HuH-7 (cell line): Measurements from ENCODE around the gene HS6ST2.
A peak's percentile ranks its signal among the peaks of the same experiment; 100 is the strongest.

Experiments used
- DNase-seq: peaks from one replicate; pipeline ENCODE4 v3.0.0; 2011; ENCODE audit warnings: low spot score

The HS6ST2 gene

DNA sequence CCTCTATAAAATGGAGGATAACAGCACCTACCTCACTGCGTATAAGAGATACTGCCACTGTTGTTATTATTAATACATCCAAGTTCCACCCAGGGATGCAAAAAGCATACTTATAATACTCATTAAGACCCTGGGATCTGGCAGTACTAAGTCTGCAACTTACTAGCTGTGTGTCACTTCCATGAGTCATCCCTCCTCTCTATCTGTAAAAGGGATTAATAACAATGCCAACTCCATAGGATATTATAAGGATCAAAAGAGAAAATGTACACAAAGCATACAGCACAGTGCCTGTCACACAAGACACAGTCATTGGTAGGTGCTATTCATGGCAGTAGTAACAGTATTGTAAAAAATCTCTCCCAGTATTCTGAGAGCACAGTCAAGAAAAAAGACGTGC is 216.7 kb downstream of the HS6ST2 start:
- no peak for DNase-seq

DNA sequence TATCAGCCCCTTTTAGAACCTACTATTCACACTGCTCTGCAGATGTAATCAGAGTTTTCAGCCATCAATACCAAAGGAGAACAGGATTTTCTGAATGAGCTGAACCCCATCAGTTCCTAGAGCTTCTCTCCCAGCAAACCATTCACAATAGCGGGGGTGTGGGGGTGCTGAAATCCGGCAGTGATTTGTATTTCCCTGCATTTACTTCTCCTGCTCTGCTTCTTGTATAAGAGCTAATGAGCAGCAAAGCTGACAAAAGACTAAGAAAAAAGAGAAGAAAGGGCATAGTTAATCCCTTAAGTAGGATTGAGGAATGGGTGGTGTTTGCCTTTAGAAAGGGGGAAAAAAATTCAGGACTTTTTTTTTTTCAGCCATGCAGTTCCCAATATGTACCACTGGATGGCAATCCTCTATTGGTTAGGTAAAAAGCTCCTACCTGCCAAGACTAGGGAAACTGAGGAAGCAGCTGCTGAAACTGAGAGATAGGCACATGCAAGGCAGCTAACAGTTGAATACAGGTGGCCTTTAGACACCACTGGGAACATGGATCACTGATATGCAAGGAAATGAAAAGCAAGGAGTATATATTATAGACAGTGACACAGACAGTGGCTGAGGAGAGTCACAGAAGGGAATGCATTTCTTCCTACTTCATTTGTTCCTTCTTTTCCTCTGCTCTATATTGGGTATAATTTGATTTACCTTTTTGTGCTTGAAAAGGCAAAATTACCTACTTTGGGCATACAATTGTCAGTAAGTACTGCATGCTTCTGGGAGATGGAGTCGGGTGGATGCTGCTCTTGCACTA is 217.9 kb downstream of the HS6ST2 start:
- DNase-seq, result no peak

DNA sequence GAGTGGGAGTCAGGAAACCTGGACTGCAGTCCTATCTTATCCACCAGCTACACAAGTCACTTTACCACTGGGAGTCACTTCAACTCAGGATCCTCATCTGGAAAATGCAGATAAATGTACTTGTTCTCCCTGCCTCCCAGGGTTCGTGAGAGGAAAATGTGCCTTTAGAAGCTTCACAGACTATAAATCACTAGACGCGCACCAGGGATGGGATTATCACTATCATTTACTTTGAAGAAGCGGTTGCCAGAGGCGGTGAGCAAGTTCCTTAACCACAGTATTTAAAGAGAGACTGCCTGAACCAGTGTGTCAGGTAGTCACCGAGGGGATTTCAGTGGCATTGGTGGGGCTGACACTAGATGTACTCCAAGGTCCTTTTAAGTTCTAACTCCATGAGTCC is 219.5 kb downstream of the HS6ST2 start:
- DNase-seq, result no peak

DNA sequence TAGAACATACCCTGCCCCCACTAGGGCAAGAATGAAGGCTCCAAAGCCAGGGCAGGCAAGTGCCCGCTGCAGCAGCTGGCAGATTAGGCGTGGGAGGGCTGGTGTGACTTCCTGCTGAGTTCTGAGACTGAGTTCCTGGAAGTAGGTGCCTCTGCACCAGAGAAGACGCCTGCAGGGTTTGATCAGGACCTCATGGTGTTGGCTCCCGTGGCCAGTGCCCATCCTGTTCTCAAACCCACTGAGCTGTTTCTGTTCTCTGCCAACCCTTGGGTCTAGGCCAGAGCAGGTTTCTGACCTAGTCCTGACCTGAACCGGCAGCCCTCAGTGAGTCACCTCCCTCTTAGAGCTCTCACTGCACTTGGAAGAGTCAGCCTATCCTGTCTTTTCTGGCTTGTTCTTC is 220.7 kb downstream of the HS6ST2 start:
- no peak for DNase-seq

DNA sequence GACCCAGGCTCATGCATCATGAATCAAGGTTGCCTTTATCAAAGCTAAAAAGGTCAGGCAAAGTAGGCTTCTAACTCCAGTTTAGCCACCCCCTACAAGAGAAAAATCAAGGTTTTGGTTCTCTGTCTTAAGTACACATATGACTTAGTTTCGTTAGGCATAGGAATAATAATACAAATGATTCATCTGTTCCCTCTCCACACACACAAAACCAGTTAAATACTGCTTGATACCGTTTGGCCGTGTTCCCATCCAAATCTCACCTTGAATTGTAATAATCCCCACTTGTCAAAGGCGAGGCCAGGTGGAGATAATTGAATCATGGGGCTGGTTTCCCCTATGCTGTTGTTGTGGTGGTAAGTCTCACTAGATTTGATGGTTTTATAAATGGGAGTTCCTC is 226.2 kb downstream of the HS6ST2 start:
- DNase-seq, result no peak

DNA sequence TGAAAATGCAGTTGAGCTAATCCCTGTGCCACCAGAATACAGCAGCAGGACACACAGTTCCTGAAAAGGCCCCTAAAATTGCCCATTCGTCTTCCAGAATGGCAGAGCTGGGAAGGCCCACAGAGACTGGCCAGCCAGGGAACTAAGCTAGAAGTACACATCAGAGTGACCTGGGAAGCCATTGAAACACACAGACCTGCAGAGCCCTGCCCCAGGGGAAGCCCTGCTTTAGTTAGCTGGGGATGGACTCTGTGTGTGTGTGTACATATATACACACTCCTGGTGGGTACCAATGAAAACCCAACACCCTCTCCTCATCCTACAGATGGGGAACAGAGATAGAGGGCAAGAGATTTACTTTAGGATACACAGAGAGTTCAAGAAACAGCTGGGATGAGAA is 227.7 kb downstream of the HS6ST2 start:
- DNase-seq, result no peak

DNA sequence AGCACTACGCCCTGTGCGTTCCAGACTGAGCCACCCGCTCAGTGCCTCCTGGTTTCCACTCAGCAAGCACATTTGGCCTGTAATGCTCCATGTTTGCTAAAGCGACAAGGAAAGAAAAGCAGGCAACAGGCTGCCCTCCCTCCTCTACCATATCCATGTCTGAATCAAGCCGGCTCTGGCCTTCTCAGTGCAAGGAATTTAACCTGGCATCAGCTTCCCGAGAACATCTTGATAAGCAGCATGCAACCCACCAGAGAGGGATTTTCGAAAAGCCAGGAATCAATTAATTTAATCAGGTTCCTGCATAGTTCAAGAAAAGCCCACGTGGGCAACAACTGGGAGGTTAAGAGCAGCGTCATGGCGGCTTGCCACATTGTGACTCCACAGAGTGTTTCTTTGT is 228.2 kb downstream of the HS6ST2 start:
- DNase-seq, result no peak

DNA sequence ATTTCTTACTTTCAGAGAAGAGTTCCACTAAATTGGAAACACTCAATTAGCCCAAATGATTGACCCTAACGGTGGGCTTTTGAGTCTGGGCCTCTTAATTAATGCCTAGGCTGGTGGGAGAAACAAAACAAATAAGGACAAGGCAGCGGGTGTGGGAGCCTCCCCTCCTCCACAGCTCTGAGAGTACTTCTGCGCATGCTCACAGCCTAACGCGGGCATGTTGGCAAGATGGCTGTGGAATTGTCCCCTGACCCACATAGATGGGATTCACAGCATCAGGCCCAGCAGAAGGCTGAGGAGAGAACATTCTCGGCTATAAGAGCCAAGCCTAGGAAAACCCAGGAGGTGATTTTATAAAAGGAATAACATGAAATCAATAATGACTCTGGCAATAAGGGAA is 230.1 kb downstream of the HS6ST2 start:
- no peak for DNase-seq

DNA sequence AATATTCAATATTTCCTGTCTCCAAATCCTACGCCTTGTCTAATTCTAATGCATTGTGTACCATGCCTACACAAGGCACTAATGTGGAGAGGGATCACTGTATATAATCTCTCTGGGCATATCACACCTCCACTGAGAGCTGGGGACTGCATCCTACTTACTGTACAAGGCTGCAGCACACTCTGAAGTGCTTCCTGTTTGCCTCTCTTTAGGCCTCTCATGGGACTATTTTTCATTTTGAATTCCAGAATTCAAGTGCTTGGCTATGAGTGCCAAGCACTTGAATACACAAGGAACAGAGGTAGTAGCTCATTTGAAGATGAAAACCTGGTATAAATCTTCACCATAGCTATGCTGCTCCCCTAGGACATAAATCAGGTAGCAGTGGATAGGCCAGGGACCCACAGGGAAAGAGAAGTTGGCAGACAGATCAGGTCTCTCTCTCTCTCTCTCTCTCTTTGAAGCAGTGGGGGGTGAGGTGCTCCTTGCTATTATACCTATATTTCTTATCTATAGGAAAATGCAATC is 239.9 kb downstream of the HS6ST2 start:
- DNase-seq, result no peak

DNA sequence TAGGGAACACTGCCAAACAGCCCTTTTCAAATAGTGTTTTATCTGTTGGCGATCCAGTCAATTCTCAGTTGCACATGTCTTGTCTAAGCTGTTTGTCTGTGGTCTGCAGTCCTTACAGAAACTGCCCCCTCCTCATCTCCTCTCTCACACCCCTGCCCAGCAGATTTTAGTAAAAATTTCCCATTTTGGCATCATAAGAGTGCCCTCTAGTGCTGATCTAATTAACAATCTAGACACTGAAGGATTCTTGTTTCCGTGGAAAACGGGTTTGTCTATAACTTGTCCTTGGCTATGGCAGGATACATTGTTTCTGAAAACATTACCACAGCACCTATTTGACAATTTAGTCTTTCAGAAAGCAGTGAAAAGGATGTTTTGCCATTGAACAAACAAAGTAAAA is 242.4 kb downstream of the HS6ST2 start:
- peak; percentile 4 for DNase-seq

DNA sequence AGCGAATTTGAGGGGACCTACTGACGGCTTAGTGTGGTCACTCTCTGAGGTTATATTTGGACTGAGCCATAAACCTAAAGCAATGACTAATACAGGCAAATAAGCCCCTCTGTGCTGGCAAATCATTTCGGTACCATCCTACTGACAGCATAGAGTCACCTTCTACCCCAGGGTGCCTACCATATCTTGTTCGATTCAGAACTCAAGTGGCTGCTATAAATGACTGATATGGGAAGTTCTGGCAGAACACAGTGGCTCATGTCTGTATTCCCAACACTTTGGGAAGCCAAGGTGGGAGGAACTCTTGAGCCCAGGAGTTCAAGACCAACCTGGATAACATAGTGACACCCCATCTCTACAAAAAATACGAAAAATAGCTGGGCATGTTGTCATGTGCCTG is 243.5 kb downstream of the HS6ST2 start:
- DNase-seq, result no peak

DNA sequence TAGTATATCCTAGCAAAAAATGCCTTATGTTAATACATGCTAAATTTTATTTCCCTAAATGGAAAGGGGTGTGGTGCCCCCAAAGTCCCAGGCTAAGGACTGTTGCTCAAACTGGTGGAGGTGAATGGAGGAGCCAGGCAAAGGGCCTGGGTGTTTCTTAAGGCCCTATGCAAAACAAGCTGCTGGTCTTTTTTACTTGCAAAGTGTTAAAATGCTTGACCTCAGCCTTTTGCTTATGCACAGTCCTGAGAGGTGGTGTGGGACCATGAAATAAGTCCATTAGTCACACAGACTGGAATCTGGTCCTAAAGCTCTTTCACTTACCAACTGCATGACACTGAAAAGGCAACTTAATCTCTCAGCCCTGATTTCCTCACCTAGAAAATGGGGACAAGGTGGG is 246.1 kb downstream of the HS6ST2 start:
- DNase-seq, result no peak

DNA sequence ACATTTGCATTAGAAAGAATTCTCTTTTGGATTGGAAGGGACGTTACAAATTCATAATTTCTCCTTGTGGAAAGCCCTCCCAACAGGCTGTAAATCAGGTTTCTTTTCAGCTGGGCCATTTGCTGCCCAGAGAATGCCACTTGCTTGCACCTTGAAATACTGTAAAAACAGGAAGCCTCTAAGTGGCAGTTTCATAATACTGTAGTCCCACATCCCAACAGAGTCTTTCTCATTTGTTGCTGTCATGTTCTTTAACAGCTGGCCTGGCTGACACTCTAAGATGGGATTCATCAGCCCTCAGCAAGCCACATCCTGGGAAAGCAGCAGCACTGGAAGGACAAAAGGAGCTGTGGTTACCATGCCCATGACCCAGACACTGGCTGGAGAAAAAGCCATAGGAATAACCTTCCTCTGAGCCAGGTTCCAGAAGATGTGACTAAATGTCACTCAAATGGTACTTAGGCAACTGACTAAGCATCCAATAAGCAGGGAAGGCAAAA is 247.7 kb downstream of the HS6ST2 start:
- no peak for DNase-seq

DNA sequence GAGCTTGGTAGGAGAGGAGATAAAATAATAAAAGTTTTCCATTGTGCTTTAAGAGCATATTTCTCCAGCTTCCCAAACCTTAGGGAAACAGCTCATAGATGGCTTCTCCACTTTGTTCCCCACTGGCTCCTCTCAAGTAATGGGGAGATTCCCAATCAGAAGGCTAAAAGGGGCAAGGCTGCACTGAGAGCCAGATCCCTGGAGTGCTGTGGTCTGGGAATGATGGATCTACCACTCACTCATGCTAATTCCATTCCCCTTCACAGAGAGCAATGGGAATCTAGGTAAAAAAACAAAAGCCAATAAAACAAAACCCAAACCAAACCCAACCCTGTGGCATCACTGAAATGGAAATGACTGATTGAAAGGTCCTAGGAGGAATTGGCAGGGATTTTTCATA is 249.9 kb downstream of the HS6ST2 start:
- DNase-seq, result no peak

DNA sequence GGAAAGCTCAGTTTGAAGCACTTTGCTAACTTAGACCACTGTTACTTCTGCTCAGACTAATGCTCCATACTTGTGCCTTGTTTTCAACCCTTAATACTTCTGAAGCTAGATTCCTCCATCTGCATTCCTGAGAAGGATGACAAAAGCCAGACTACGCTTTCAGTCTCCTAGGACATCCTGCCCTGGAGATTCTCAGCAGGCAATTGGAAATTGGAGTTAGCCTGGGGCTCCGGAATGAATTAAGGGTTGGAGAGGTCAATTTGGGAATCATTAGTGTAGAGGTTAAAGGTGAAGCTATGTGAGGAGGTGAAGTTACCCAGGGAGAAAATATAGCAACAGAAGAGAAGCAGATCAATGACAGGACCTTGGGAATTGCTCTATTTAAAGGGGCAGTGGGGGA is 253.7 kb downstream of the HS6ST2 start:
- DNase-seq, result no peak

DNA sequence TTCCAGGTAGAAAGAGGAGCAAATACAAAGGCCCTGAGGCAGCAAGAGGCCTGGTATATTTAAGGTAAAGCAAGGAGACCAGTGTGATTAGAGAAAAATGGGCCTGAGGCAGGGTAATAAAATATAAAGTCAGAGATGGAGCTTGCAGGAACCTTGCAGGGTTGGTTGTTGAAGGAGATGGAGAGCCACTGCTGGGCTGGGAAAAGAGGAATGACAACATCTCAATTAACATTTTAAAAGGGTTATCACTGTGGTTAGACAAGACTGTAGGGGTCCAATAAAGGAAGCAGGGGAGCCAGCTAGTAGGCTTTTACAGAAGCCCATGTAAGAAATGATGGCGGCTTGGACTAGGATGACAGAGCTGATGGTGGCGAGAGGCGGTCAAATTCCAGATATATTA is 264.0 kb downstream of the HS6ST2 start:
- no peak for DNase-seq

DNA sequence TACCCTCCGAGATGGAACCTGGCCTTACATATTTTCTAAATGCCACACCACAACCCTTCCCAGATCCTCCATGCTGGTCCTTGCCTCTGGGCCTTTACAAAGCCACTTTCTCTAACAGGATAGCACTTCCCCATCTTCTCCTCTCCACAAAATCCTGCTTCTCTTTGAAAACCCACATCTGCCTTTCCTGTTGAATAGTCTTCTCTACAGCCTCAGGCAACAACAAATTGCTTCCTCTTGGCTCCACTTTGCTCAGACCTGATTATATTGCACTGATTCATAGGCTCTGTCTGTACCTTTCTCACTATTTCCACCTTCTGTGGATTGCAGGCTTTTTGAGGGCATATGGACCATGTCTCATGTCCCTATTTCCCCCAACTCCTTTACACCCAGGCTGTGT is 265.9 kb downstream of the HS6ST2 start:
- DNase-seq, result no peak

DNA sequence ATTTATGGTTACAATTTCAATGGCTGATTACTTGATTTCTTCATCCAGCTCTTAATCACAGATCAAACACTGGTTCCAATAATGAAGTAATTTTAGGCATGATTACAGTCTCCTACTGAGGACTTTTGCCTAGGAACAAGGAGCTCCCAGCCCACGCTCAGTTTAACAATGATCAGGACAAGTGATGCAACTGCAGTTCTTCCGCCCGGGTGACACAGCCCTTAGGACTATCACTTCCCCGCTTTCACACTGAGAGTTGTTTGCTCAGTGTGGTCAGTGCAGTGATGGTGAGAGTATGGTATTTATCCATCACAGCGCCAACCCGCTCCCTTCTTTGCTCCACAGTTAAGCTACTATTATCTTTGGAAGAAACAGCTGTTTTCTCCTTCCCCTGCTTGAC is 266.4 kb downstream of the HS6ST2 start:
- peak; percentile 12 for DNase-seq

DNA sequence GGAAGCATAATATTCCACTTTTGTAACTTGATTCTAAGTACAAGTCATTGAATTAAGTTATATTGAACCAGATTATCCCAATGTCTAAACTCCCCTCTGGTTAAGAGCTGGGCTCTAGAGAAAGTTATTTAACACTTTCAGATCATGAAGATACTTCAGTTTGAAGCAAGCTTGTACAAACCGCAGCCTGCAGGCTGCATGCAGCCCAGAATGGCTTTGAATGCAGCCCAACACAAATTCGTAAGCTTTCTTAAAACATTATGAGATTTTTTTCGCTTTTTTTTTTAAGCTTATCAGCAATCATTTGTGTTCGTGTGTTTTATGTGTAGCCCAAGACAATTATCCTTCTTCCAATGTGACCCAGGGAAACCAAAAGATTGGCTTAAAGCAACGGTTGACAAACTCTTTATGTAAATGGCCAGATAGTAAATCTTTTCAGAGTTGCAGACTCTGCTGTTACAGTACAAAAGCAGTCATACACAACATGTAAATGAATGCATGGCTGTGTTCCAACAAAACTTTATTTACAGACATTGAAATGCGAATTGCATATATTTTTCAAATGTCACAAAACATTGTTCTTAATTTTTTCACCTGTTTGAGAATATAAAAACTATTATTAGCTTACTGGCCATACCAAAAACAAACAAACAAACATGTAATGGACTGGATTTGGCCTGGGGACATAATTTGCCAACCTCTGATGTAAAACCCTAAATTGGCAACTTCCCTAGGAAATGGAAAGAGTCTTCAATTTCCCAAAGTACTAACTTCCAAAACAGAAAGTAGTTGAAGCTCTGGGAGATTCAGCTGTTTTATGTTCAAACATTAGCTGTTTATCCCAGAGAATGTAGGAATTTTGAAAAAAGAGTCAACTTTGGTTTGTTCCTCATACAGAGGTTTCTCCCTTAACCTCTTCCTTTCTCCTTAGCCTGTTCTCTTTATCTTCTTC is 268.5 kb downstream of the HS6ST2 start:
- DNase-seq, result no peak

DNA sequence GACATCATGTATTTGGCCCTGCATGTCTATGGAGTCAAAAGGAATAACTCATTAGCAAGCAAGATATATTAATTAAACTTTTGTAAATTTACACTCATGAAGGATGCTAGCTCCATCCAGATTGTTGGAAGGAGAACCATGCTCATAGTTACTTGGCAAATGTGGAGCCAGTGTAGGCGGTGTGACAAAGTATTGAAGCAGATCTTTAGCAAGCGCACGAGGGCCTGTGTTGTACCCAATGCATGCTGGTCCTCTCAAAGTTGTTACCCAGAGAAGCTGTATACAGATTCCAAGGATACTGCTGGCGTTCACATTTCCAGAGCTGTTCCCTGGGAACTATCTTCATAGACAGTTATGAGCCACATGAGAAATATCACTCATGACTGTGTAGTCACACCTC is 273.2 kb downstream of the HS6ST2 start:
- DNase-seq, result no peak

DNA sequence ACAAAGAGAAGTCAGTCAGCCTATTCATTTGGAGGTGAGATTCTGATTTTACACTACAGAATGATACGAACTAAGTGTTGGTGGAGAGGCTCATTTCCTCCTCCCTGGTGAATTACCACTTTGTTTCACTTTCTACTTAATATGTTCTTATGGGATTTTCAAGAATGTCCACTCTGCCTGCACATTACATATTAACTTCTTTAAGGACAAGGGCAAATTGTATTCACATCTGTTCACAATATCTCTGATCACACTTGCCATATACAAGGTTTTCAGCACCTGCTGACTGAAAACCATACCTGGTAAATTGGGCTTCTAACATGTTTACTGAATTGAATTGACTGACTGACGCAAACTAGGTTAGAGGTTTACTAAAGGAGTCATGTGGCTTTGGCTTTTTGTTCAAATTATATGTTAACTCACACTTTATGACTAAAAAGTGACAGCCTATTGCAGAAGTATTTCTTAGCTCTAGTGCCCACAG is 281.2 kb downstream of the HS6ST2 start:
- DNase-seq, result no peak

DNA sequence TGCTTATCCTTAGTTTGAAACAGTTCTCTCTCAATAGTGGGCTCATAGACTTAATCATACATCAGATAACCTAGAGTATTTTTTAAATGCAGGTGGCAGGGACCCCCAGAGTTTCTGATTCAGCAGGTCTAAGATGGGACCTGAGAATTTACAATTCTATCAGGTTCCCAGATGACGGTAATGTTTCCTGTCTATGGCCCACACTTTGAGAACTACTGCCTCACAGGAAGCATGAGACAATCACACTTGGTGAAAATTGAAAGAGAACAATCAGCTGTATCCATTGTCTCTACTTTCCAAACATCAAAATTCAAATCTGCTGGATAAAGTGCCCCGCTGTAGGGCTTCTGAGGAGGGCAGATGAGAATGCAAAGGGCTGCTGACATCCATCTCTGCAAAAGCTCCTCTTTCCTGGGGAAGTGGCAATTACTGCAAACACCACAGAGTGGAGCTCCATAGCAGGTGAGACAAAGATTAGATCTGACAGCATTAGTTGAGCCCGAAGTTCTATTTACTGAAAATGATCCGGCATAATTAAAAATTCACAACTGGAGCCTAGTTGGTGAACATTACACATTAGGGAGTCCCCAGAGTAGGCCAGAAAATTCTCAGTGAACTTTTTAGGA is 281.8 kb downstream of the HS6ST2 start:
- DNase-seq, result peak; percentile 4
